Measurements from ENCODE around the gene KCNG1.

GRCh38 chr20:51019656-51020592 lies 3.0 kb downstream of the KCNG1 start:
- no peak for TF ChIP-seq CTCF (IDR thresholded peaks at IDR 0.05; ENCODE audit: low read length)
- no peak for TF ChIP-seq EZH2 (IDR thresholded peaks at IDR 0.05; ENCODE audit: borderline replicate concordance, low read length)
